Measurements from ENCODE around the gene CLDND2. TPM values are rescaled to one million over a fixed set of nuclear protein-coding genes. Genes with fewer than 3 reads are reported as not detected.

Gene CLDND2
- total RNA-seq, 1 donor from 2014 or later, result not detected

DNA sequence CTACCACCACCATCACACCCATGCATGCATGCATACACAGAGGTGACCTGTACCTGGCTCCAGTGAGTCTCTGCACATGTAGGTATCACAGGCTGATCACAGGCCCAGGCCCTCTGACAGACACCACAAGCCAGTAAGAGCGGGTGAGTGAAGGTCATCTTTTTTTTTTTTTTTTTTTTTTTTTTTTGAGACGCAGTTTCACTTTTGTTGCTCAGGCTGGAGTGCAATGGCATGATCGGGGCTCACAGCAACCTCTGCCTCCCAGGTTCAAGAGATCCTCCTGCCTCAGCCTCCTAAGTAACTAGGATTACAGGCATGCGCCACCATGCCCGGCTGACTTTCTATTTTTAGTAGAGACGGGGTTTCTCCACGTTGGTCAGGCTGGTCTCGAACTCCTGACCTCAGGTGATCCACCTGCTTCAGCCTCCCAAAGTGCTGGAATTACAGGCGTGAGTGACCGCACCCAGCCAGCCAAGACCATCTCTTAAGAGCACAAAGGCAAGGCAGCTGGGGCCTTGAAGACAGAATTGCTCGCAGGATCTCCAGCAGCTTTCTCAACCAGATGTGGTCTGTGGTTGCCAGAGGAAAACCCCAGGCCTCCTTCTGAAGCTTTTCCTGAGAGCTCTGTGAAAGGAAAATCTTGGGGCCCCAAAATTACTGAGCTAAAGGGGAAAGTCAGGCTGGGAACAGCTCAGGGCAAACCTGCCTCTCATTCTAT, 6.9 kb upstream of the CLDND2 start:
- intact Hi-C loops (cut with DNase I), result no loop called here
- H3K9me3 ChIP-seq, result no peaks in the 10 kb centered on the region
- TF ChIP-seq, protein P1, sequence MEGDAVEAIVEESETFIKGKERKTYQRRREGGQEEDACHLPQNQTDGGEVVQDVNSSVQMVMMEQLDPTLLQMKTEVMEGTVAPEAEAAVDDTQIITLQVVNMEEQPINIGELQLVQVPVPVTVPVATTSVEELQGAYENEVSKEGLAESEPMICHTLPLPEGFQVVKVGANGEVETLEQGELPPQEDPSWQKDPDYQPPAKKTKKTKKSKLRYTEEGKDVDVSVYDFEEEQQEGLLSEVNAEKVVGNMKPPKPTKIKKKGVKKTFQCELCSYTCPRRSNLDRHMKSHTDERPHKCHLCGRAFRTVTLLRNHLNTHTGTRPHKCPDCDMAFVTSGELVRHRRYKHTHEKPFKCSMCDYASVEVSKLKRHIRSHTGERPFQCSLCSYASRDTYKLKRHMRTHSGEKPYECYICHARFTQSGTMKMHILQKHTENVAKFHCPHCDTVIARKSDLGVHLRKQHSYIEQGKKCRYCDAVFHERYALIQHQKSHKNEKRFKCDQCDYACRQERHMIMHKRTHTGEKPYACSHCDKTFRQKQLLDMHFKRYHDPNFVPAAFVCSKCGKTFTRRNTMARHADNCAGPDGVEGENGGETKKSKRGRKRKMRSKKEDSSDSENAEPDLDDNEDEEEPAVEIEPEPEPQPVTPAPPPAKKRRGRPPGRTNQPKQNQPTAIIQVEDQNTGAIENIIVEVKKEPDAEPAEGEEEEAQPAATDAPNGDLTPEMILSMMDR (IDR thresholded peaks at IDR 0.05), result no peak
- DNase-seq (ENCODE audit: low spot score in 2 of 2), result no peak
- H3K36me3 ChIP-seq, result no peaks in the 10 kb centered on the region
- H3K4me1 ChIP-seq, result no peaks in the 10 kb centered on the region
- no peak overlapping the region for H3K27ac ChIP-seq
- H3K27me3 ChIP-seq, result no peaks in the 10 kb centered on the region
- H3K4me3 ChIP-seq, result no peak overlapping the region

DNA sequence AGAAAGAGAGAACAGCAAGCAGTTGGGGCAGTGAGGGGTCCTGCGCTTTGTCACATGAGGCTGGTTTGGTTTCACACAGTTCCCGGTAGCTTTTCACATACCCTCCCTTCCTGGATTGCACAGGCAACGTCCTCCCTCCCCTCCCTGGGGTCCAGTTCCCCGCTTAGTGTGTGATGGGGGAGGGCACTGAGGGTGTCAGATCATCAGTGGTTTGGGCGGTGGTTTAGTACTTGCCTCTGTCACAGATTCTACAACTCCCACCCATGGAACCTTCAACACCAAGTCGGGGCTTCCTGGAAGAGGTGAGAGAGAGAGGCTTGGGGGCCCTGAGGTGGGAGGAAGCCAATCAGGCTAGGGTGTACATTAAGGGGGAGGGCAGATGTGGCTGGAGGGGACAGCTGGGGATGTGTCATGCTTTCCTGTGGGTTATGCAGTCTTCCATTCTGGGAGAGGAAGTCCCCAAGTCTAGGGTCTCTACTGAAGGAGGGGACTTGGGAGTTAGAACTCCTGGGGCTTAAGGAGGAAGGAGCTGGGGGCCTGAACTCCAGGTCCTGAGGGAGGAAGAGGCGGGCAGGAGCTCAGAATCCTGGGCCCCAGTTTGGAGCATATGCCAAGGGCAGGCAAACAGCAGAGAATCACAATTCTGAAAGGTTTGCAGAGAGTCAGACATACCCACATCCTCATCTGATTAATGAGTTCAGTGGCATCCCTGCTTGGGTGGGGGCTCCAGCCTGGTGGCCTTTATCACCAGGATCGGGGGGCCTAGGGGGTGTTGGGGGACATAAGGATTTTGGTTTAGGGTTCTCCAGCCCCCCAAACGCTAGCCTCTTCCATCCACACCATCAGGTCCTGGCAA, 4.1 kb upstream of the CLDND2 start, which contains the start of gene NKG7:
Gene NKG7 (minus strand): TSS at position 6 of the 856 bp plus-strand sequence. CDS start 119 bp downstream, outside the sequence.
- no peak within 1 kb of the TSS for H3K4me3 ChIP-seq
- TF ChIP-seq, protein P1 (IDR thresholded peaks at IDR 0.05), result no peak
- peaks cover 0 to 4% of the 10 kb centered on the region in 2 donors for H3K4me1 ChIP-seq
- peak within 1 kb of the TSS in 1 of 2 donors; percentile 46 for H3K27ac ChIP-seq
- no peaks in the 10 kb centered on the region for H3K9me3 ChIP-seq
- H3K27me3 ChIP-seq, result no peaks in the 10 kb centered on the region
- no peaks in the 10 kb centered on the region for H3K36me3 ChIP-seq
- no peak for DNase-seq (ENCODE audit: low spot score in 2 of 2)
- intact Hi-C loops (cut with DNase I), result no loop called here

- Histone ChIP-seq H3K36me3 (no peaks in the 10 kb centered on the region), H3K4me3 (no peak overlapping the region), H3K4me1 (peaks cover 0 to 4% of the 10 kb centered on the region in 2 donors), H3K9me3 (no peaks in the 10 kb centered on the region), H3K27me3 (no peaks in the 10 kb centered on the region), H3K27ac (peak overlapping the region in 1 of 2 donors; percentile 46)
- TF ChIP-seq, protein P1 (IDR thresholded peaks at IDR 0.05), result no peak
- no peak for DNase-seq (ENCODE audit: low spot score in 2 of 2)
- intact Hi-C loops (cut with DNase I), result no loop called here
Observed at GRCh38 chr19:51372021-51372648, 3.3 kb upstream of the CLDND2 start.

GRCh38 chr19:51371186-51371690, 2.4 kb upstream of the CLDND2 start:
- Histone ChIP-seq H3K9me3 (no peaks in the 10 kb centered on the region), H3K4me1 (peaks cover 0 to 4% of the 10 kb centered on the region in 2 donors), H3K27me3 (no peaks in the 10 kb centered on the region), H3K4me3 (no peak overlapping the region), H3K27ac (no peak overlapping the region), H3K36me3 (no peaks in the 10 kb centered on the region)
- TF ChIP-seq, protein P1 (IDR thresholded peaks at IDR 0.05), result no peak
- intact Hi-C loops (cut with DNase I), result no loop called here
- no peak for DNase-seq (ENCODE audit: low spot score in 2 of 2)

DNA sequence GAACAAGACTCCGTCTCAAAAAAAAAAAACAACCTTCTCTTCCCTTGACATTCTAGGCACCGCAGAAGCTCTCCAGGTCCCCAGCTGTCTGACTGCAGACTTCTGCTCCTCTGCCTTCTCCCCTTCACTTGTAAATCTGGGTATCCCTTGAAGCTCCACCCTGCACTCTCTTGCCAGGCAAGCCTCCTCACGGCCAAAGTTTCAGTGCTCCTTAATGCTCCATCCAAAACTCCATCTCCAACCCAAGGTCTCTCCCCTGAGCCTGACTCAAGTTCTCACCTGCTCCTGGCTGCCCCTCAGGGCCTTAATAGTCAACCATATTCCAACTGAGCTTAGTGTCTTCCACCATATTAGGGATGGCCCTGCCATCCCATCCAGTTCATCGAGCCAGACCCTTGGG, 1.4 kb upstream of the CLDND2 start:
- H3K4me3 ChIP-seq, result no peak overlapping the region
- DNase-seq (ENCODE audit: low spot score in 2 of 2), result no peak
- intact Hi-C loops (cut with DNase I), result no loop called here
- no peaks in the 10 kb centered on the region for H3K9me3 ChIP-seq
- H3K4me1 ChIP-seq, result peaks cover 2 to 5% of the 10 kb centered on the region in 2 donors
- TF ChIP-seq, protein P1 (IDR thresholded peaks at IDR 0.05), result no peak
- no peaks in the 10 kb centered on the region for H3K36me3 ChIP-seq
- H3K27me3 ChIP-seq, result no peaks in the 10 kb centered on the region
- no peak overlapping the region for H3K27ac ChIP-seq
